Osteoblast (primary cell): ENCODE measurements around the gene UMPS. TPM values are rescaled to one million over a fixed set of nuclear protein-coding genes. Genes with fewer than 3 reads are reported as not detected.

Experiments
- DNase-seq: peaks from one replicate; pipeline ENCODE4 v3.0.0; 2011; ENCODE audit warnings: low spot score, mixed read lengths; ENCODE audit not compliant: insufficient read length; ENCODE audit errors: missing footprints
- H2AFZ ChIP-seq: 2 replicates; pipeline ENCODE4 v1.6.0; 2011; ENCODE audit warnings: mild to moderate bottlenecking, low read length
- H3K27ac ChIP-seq: 2 replicates; pipeline ENCODE4 v1.5.1; 2011; ENCODE audit warnings: mild to moderate bottlenecking, low read depth, low read length, moderate library complexity
- H3K27me3 ChIP-seq: 2 replicates; pipeline ENCODE4 v1.6.0; 2012; ENCODE audit warnings: mild to moderate bottlenecking, control low read depth, inconsistent platforms, low read length, moderate library complexity; ENCODE audit not compliant: insufficient read depth
- H3K36me3 ChIP-seq: 2 replicates; pipeline ENCODE4 v1.5.1; 2011; ENCODE audit warnings: mild to moderate bottlenecking, low read length, control low read depth, moderate library complexity; ENCODE audit not compliant: insufficient read depth
- H3K4me1 ChIP-seq: 2 replicates; pipeline ENCODE4 v1.5.1; 2011; ENCODE audit warnings: mild to moderate bottlenecking, low read length, control low read depth, moderate library complexity; ENCODE audit not compliant: insufficient read depth
- H3K4me2 ChIP-seq: 2 replicates; pipeline ENCODE4 v1.6.0; 2011; ENCODE audit warnings: mild to moderate bottlenecking, low read length; ENCODE audit not compliant: insufficient read depth
- H3K4me3 ChIP-seq: fragments of 200-600 bp; sonication (generic); 3 replicates; pipeline ENCODE4 v1.5.1; 2012; ENCODE audit warnings: mild to moderate bottlenecking, low read length, inconsistent platforms; ENCODE audit not compliant: insufficient read depth
- H3K79me2 ChIP-seq: 2 replicates; pipeline ENCODE4 v1.6.0; 2012; ENCODE audit warnings: mild to moderate bottlenecking, low read length, control low read depth, inconsistent platforms; ENCODE audit not compliant: insufficient read depth
- H3K9me3 ChIP-seq: 2 replicates; pipeline ENCODE4 v1.5.1; 2011; ENCODE audit warnings: low read depth, low read length, control low read depth
- H4K20me1 ChIP-seq: 2 replicates; pipeline ENCODE4 v1.6.0; 2012; ENCODE audit warnings: mild to moderate bottlenecking, low read length, control low read depth; ENCODE audit not compliant: insufficient read depth
- CTCF ChIP-seq: IDR thresholded peaks from 2 replicates; pipeline ENCODE4 v1.5.1; 2011; ENCODE audit warnings: mild to moderate bottlenecking, low read depth, low read length, moderate library complexity; ENCODE audit errors: extremely low read depth
- total RNA-seq: library from RNA; depleted of rRNA; stranded (reverse); fragments of >200 nt; gene quantifications from 2 replicates; pipeline ENCODE4 v1.2.3, GENCODE V29; 2012

The UMPS gene
- total RNA-seq, 1 donor, result 19.5 TPM

GRCh38 chr3:124779116-124779515, 48.9 kb downstream of the UMPS start:
- Histone ChIP-seq H3K4me3 (no peak overlapping the region), H3K27me3 (no peaks in the 10 kb centered on the region), H3K9me3 (no peaks in the 10 kb centered on the region), H3K36me3 (peaks cover 17% of the 10 kb centered on the region), H3K79me2 (peaks cover 74% of the 10 kb centered on the region), H2AFZ (no peak overlapping the region), H3K27ac (peak overlapping the region; percentile 89), H3K4me1 (peaks cover 40% of the 10 kb centered on the region), H4K20me1 (no peaks in the 10 kb centered on the region), H3K4me2 (no peak overlapping the region)
- no peak for DNase-seq
- no peak for TF ChIP-seq CTCF

- no peaks in the 10 kb centered on the region for H3K9me3 ChIP-seq
- H3K4me2 ChIP-seq, result peak overlapping the region; percentile 66
- TF ChIP-seq CTCF, result no peak
- peaks cover 78% of the 10 kb centered on the region for H3K79me2 ChIP-seq
- H3K4me3 ChIP-seq, result no peak overlapping the region
- peaks cover 17% of the 10 kb centered on the region for H3K36me3 ChIP-seq
- H4K20me1 ChIP-seq, result no peaks in the 10 kb centered on the region
- no peak for DNase-seq
- H3K4me1 ChIP-seq, result peaks cover 40% of the 10 kb centered on the region
- H3K27me3 ChIP-seq, result no peaks in the 10 kb centered on the region
- H3K27ac ChIP-seq, result peak overlapping the region; percentile 89
- no peak overlapping the region for H2AFZ ChIP-seq
These were observed 49.5 kb downstream of the UMPS start for GRCh38 chr3:124779751-124780191.

- peak overlapping the region; percentile 89 for H3K27ac ChIP-seq
- no peak for TF ChIP-seq CTCF
- no peaks in the 10 kb centered on the region for H3K27me3 ChIP-seq
- peak overlapping the region; percentile 66 for H3K4me2 ChIP-seq
- H3K79me2 ChIP-seq, result peaks cover 76% of the 10 kb centered on the region
- peak; percentile 93 for DNase-seq
- peaks cover 17% of the 10 kb centered on the region for H3K36me3 ChIP-seq
- no peaks in the 10 kb centered on the region for H4K20me1 ChIP-seq
- peak overlapping the region; percentile 19 for H3K4me3 ChIP-seq
- H3K4me1 ChIP-seq, result peaks cover 38% of the 10 kb centered on the region
- H2AFZ ChIP-seq, result peak overlapping the region; percentile 8
- no peaks in the 10 kb centered on the region for H3K9me3 ChIP-seq
These were observed 50.1 kb downstream of the UMPS start for GRCh38 chr3:124780356-124780755.

GRCh38 chr3:124780761-124781475, 50.7 kb downstream of the UMPS start:
- peak overlapping the region; percentile 89 for H3K27ac ChIP-seq
- peak; percentile 88 for DNase-seq
- H2AFZ ChIP-seq, result peak overlapping the region; percentile 8

More at GRCh38 chr3:124780761-124781475, 50.7 kb downstream of the UMPS start:
- peaks cover 76% of the 10 kb centered on the region for H3K79me2 ChIP-seq
- H3K9me3 ChIP-seq, result no peaks in the 10 kb centered on the region
- no peaks in the 10 kb centered on the region for H4K20me1 ChIP-seq
- peak overlapping the region; percentile 66 for H3K4me2 ChIP-seq
- H3K27me3 ChIP-seq, result no peaks in the 10 kb centered on the region
- peak overlapping the region; percentile 19 for H3K4me3 ChIP-seq
- H3K4me1 ChIP-seq, result peaks cover 38% of the 10 kb centered on the region
- H3K36me3 ChIP-seq, result peaks cover 16% of the 10 kb centered on the region
- no peak for TF ChIP-seq CTCF
